ENCODE data around the gene TSC2.

TSC2 gene

DNA sequence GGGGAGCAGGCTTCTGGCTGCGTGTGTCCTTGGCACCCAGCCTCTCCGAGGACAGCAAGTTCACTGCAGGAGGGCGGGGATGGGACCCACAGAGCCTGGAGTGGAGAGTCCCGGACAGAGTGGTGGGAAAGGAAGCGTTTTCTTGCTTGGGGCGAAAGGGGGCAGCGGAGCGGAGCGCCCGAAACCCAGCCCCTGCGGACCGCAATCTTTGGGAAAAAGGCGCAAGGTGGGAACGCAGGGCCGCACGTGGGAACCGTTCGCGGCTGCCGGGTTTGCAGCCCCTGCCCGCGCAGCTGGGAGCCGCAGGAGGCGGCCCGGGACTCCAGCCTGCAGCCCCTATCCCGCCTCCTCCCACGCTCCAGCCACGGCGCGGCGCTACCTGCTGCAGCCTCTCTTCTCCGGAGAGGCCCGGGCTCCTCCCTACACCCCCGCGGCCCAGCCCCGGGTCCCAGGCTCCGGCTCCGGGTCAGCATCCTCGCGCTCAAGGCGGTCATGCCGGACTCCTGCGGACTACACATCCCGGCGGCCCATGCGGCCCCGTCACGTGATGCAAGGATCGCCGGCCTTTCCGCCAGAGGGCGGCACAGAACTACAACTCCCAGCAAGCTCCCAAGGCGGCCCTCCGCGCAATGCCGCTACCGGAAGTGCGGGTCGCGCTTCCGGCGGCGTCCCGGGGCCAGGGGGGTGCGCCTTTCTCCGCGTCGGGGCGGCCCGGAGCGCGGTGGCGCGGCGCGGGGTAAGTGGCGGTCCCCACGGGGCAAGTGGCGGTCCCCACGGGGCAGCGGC lies at the start of gene TSC2, which contains the start of gene NTHL1:
TSS of gene TSC2 (plus strand) at position 656 of the 786 bp plus-strand sequence. CDS start 631 bp downstream, outside the sequence.
TSS of gene NTHL1 (minus strand) at position 505 of the 786 bp plus-strand sequence. CDS start at position 494, 11 bp downstream.
- DNase-seq (ENCODE audit: low read depth), result peak; percentile 90

- no peak for DNase-seq (ENCODE audit: low read depth)
These were observed 49.4 kb upstream of the TSC2 start for GRCh38 chr16:1998360-1998835.

DNA sequence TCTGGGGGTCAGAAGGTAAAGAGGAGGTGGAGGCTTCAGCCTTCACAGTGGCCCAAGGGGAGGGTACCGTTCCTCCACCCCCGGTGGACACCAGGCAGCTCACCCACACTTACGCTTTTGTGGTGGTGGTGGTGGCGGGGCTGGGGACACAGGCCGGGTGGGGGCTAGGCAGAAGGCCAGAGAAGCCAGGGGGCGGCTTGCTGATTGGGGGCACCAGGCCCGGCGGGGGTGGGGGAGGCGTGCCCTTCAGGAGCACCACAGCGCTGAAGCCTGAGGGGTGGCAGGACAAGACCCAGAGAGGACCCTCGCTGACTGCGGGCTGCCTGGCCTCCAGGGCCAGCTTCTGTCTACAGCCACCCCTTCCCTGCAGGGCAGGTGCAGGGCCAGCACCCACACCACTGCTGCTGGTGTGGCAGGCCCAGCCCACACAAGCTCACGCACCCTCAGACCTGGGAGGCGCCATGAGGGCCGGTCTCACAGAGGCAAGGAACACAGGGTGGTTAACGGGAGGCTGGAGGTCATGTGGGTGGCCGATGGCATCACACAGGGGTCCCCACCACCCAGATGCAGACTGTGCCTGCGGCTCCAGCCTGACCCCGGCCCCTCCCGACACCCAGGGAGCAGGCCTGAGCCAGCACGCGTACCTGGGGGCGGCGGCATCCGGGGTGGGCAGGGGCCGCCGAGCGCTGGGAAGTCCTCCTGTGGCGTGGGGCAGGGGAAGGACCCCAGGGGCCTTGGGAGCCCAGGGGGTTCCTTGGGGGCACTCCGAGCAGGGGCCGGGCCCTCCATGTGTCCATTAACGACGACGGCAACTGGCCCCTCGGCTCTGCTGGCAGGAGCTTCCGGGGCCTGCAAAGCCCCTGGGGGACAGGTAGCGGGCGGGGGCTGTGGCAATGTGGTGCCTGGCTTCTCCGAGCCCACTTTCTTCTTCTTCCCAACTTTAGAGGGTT lies 48.7 kb upstream of the TSC2 start:
- no peak for DNase-seq (ENCODE audit: low read depth)

DNA sequence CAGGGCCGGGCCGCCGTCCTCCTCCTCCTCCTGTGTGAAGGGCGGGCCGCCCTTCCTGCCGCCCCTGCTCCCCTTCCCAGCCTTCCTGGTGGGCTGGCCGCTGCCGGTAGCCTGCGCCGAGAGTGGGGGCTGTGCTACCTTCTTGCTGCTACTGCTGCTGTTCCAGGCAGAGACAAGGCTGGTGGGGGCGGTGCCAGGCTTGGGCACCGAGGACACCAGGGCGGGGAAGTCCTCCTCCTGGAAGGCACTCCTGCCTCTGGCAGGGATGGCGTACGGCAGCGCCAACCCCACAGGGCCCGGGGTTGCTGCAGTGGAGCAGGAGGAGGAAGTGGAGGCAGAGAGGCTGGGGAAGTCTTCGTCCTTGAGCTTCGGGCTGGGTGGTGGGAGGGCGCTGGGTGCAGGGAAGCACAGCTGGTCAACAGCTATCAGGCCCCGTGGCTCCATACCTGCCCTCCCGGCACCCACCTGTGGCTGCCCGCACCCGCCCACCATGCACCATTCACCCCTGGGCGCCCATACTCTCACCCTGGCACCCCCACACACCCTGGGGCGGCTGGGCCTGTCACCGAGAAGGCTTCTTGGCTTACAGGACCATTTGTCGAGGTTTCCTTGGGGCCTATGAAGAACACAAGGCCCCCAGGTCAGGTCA lies 47.8 kb upstream of the TSC2 start:
- DNase-seq (ENCODE audit: low read depth), result no peak

- no peak for DNase-seq (ENCODE audit: low read depth)
These were observed 46.8 kb upstream of the TSC2 start for GRCh38 chr16:2001035-2001434.

DNA sequence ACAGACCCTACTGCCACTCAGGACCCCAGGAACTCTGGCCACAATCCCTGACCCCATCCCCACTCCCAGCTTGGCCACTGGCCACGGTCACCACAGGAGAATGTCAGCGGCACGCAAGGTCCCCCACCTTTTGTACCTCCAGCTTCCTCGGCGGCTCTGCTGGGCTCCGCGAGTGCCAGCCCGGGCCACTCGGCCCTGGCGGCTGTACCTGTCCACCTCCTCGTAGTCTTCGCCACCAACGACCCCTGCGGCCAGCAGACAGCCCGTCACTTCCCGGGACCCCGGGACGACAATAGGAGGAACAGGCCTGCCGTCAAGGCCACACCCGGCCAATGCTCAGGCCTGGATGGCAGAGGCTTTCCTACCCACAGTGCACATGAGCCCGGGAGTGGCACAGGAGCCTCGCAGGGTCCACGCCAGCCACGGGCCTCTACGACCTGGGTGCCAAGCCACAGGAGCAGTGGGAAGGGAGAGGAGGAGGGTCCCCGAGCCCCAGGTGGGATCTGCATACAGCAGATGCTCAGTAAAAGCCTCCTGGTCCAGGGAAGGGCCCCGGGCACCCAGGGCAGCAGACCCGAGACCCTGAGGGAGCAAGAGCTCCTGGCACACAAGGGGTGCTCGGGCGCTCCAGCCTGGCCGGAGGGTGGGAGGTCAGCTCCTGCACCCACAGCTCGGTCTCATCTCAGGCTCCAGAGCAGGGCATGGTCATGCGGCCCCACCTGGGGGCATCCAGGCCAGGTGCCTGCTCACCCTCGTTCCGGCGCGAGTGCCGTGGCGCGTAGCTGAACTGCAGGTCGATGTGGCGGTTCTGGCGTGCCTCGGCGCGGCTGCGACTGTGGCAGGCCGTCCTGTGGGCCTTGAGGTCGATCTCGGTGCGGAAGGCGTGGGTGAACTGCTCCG lies 46.1 kb upstream of the TSC2 start:
- DNase-seq (ENCODE audit: low read depth), result no peak

DNA sequence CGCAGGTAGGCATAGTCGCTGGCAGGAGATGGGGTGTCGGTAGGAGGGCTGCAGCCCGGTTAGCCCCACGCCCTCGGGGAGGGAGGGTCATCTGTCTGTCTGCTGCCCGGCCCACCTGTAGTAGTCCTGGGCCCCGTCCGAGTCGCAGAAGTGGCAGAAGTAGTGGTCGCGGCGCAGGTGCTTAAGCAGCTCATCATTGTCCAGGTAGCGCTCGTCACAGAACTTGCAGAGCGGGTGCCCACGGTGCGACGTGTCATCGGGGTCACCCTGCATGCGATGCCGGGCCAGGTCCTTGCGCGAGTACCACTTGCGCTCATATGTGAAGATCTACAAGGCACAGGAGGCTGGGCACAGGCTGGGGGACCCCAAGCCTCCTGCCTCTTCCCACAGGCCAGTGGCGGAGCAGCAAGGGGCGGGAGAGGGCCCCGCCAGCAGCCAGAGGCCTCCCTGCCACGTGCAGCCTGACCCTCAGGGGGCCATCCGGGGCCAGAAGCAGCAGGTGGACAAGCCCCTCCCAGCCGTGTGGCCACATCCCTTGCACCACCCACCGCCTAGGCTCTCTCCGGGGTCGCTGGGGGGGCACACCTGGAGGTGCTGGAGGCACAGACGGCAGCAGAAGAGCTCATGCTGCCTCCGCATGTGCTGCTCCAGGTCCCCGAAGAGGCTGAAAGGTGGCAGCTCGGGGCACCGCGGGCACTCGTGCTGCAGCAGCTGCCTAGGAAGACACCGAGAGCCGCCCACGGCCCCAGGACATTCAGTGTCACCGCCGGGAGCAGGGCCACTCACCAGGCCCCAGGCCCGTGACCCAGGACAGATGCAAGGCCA lies 45.2 kb upstream of the TSC2 start:
- DNase-seq (ENCODE audit: low read depth), result no peak

DNA sequence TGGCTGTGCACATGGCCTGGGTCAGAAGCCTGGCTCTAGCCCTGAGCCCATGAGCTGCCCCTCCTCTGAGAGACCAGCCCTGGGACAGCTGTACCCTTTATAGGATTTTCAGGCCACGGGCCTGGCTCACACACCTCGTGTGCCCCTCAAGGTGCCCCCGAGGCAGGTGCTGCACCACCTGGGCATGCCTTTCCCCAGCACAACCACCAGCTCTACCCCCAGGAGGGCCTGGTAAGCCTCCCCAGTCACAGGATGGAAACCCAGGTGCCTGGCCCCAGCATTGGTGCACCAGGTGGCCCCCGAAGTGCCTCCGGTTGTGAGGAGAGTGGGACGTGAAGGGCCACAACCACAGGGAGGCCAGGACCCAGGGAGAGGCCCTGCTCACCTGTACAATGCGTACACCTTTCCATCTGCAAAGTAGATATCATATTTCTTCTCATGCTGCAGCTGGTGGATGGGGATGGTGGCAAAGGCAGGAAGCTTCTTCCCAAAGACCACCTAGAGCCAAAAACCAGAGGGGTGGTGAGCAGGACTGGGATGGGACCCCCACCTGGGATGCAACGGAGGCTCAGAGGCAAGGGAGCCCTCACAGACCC lies 44.5 kb upstream of the TSC2 start:
- no peak for DNase-seq (ENCODE audit: low read depth)

GRCh38 chr16:2003827-2004641 lies 43.8 kb upstream of the TSC2 start:
- DNase-seq (ENCODE audit: low read depth), result peak; percentile 80

DNA sequence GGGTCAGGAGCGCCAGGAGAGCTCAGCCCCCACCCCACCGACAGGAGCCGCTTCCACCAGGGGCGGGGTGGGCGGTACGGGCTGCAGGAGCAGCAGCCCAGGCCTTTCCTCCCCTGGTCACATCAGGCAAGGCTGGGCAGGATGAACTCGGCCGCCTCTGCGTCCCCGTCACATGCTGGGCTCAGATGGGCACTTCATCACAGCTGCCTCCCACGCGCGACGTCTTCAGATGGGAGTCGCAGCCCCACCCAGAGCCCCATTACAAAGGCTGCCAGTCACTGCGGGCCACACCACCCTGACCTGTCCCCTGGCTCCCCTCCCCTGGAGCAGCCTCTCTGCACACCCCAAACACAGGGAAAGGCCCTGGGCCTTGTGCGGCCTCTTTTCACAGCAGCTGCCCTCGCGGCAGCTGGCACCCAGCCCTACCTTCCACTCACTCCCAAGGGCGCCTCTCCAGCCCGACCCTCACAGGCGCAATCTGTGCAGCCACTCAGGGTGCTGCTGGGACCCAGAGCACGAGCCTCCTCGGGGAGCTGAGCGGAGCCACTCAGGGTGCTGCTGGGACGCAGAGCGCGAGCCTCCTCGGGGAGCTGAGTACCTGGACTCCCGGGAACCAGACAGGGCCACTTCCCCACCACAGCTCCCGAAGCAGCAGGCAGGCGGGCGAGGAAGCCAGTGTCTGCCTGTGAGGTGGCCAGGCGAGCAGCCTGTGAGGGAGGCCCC lies 42.8 kb upstream of the TSC2 start:
- DNase-seq (ENCODE audit: low read depth), result no peak

- DNase-seq (ENCODE audit: low read depth), result no peak
These were observed 42.1 kb upstream of the TSC2 start for GRCh38 chr16:2005646-2006045.

GRCh38 chr16:2006317-2006716 lies 41.5 kb upstream of the TSC2 start:
- no peak for DNase-seq (ENCODE audit: low read depth)

DNA sequence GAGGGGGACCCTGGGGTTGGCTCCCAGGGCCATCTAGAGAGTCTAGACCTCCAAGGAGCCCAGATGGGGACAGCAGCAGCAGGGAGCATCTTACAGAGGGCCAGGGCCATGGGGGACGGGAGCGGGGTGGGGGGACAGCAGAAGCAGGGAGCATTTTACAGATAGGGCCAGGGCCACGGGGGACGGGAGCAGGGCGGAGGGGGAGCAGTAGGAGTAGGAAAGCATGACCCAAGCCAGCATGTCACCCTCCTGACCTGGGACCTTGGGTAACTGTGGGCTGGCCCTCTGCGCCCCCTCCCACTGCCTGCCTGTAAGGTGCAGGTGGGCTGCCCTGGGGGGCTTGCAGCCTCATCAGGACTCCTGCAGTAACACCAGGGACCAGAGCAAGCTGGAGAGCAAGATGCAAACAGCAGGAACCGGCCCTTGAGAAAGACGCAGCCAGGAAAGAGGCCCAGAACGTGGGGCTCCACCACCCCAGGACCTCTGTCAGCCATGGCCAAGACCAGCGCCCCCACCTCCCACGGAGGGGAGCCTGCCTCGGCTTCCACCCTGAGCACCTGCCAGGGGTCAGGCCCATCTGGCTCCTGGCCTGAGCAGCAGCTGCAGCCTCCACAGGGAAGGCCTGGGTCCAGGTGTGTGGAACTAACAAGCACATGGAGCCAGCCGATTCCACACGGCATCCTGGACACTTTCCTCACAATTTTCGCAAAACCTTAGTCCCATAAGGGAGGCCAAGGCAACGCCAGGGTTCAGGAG lies 40.5 kb upstream of the TSC2 start:
- DNase-seq (ENCODE audit: low read depth), result no peak

GRCh38 chr16:2008009-2008526 lies 39.7 kb upstream of the TSC2 start:
- no peak for DNase-seq (ENCODE audit: low read depth)

- DNase-seq (ENCODE audit: low read depth), result no peak
These were observed 39.1 kb upstream of the TSC2 start for GRCh38 chr16:2008631-2009163.

DNA sequence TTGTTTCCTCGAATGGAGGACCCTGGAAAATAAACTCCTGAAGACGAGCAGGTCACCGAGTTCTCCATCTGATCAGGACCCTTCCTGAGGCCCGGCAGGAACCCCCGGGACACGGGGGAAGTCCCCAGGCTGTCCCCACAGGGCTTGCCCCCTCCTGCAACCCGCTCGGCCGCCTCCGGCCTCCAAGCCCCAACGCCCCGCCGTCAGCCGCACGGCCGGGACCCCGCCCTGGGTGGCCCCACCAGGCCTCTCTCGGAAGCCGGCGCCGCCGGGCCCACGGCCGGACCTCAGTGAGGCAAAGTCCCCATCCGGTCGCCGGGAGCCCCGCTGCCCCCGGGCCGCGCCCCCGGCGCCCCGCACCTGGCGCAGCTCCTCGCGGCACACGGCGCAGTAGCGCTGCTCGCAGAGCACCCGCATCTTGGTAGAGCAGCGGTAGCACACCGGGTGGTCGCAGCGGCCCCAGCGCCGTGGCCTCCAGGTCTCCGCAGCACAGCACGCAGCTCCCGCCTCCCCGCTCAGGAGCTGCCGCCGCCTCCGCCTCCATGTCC lies 38.5 kb upstream of the TSC2 start:
- no peak for DNase-seq (ENCODE audit: low read depth)

Measured in activated gamma-delta T cell treated with anti-CD3 and anti-CD28 coated beads, Interleukin-2, amount 50 U/mL, for 16 hours (primary cell).